Measurements from ENCODE around the gene GSE1.

- TF ChIP-seq CTCF (IDR thresholded peaks at IDR 0.05): no peak
- no peak for TF ChIP-seq POLR2A (IDR thresholded peaks at IDR 0.05)
- no peak for TF ChIP-seq POLR2AphosphoS5 (IDR thresholded peaks at IDR 0.05)
- no peak for TF ChIP-seq EP300 (IDR thresholded peaks at IDR 0.05)
Measured at GRCh38 chr16:85665373-85665740, 52.2 kb downstream of the GSE1 start.
